HepG2 (cell line): Measurements from ENCODE around the gene PLEKHA8. TPM values are rescaled to one million over a fixed set of nuclear protein-coding genes. Genes with fewer than 3 reads are reported as not detected.
A peak's percentile ranks its signal among the peaks of the same experiment; 100 is the strongest.

ENCODE experiments used
- ARNTL ChIP-seq: sonication (generic); formaldehyde crosslinking; IDR thresholded peaks from 2 replicates; pipeline ENCODE4 v1.4.0; 2020; ENCODE audit warnings: mild to moderate bottlenecking, missing genetic modification reagents
- ASH2L ChIP-seq: fragments of 300-600, 200-600 bp; sonication (generic); IDR thresholded peaks from 2 replicates; pipeline ENCODE4 v1.7.0; 2017; ENCODE audit warnings: low read depth, mild to moderate bottlenecking, moderate library complexity, mixed read lengths, low read length; ENCODE audit not compliant: insufficient read length
- CENPT ChIP-seq: sonication (generic); formaldehyde crosslinking; IDR thresholded peaks from 2 replicates; pipeline ENCODE4 v1.8.0; 2022; ENCODE audit warnings: low read depth, mild to moderate bottlenecking, moderate library complexity, missing genetic modification reagents
- DNMT1 ChIP-seq: sonication (generic); formaldehyde crosslinking; IDR thresholded peaks from 2 replicates; pipeline ENCODE4 v1.5.1; 2020; ENCODE audit warnings: mild to moderate bottlenecking, missing genetic modification reagents
- FOXP1 ChIP-seq, 2 experiments: fragments of 450-650 bp in 1 of 2; IDR thresholded peaks; 2 replicates each; pipeline ENCODE4 v1.6.1; 2017 to 2018; ENCODE audit warnings: antibody characterized with exemption in 1 of 2
- KDM2A ChIP-seq: sonication (generic); formaldehyde crosslinking; IDR thresholded peaks from 2 replicates; pipeline ENCODE4 v1.4.0; 2020; ENCODE audit warnings: low read depth, missing genetic modification reagents, borderline replicate concordance
- MAFF ChIP-seq: IDR thresholded peaks from 2 replicates; pipeline ENCODE4 v1.6.1; 2011; ENCODE audit warnings: low read depth, low read length, improper control_type of control experiment
- MAZ ChIP-seq, 2 experiments: sonication (generic) in 1 of 2; formaldehyde crosslinking in 1 of 2; IDR thresholded peaks; 2 replicates each; pipeline versions ENCODE4 v1.5.0 to v1.6.1; 2012 to 2020; ENCODE audit warnings: low read depth in 2 of 2, mild to moderate bottlenecking in 2 of 2, borderline replicate concordance in 1 of 2, improper control_type of control experiment in 1 of 2, low read length in 1 of 2, missing genetic modification reagents in 1 of 2, moderate library complexity in 1 of 2
- MBD4 ChIP-seq: IDR thresholded peaks from 2 replicates; pipeline ENCODE4 v1.6.1; 2012; ENCODE audit warnings: low read length, inconsistent platforms, borderline replicate concordance
- MEF2D ChIP-seq: sonication (generic); formaldehyde crosslinking; IDR thresholded peaks from 2 replicates; pipeline ENCODE4 v1.5.1; 2020; ENCODE audit warnings: mild to moderate bottlenecking, missing genetic modification reagents
- PLRG1 ChIP-seq: fragments of 450-650 bp; conservative IDR thresholded peaks from 2 replicates; pipeline ENCODE4 v1.6.1; 2016
- RXRB ChIP-seq: IDR thresholded peaks from 2 replicates; pipeline ENCODE4 v1.6.1; 2016; ENCODE audit warnings: borderline replicate concordance, missing genetic modification reagents, missing compliant biosample characterization
- STAT6 ChIP-seq: sonication (generic); formaldehyde crosslinking; IDR thresholded peaks from 2 replicates; pipeline ENCODE4 v1.4.0; 2020; ENCODE audit warnings: missing genetic modification reagents, mild to moderate bottlenecking, borderline replicate concordance
- U2AF2 ChIP-seq: fragments of 200-400 bp; formaldehyde crosslinking; IDR thresholded peaks from 2 replicates; pipeline ENCODE4 v1.6.1; 2017; ENCODE audit warnings: low read depth, mild to moderate bottlenecking, low read length
- ZEB1 ChIP-seq: IDR thresholded peaks from 2 replicates; pipeline ENCODE4 v1.6.1; 2012; ENCODE audit warnings: mild to moderate bottlenecking, low read depth, inconsistent platforms; ENCODE audit not compliant: insufficient replicate concordance
- ZNF275 ChIP-seq: sonication (generic); formaldehyde crosslinking; IDR thresholded peaks from 2 replicates; pipeline ENCODE4 v1.8.0; 2022; ENCODE audit warnings: missing genetic modification reagents, mild to moderate bottlenecking, inconsistent platforms, borderline replicate concordance
- ZNF430 ChIP-seq: sonication (generic); formaldehyde crosslinking; IDR thresholded peaks from 2 replicates; pipeline ENCODE4 v1.9.0; 2021; ENCODE audit warnings: mild to moderate bottlenecking, missing genetic modification reagents
- ZNF549 ChIP-seq: sonication (generic); formaldehyde crosslinking; IDR thresholded peaks from 2 replicates; pipeline ENCODE4 v1.5.0; 2020; ENCODE audit warnings: missing genetic modification reagents
- ZNF598 ChIP-seq: sonication (generic); formaldehyde crosslinking; IDR thresholded peaks from 2 replicates; pipeline ENCODE4 v1.5.1; 2020; ENCODE audit warnings: mild to moderate bottlenecking, missing genetic modification reagents, borderline replicate concordance
- ZNF776 ChIP-seq: sonication (generic); formaldehyde crosslinking; IDR thresholded peaks from 2 replicates; pipeline ENCODE4 v1.4.0; 2020; ENCODE audit warnings: mild to moderate bottlenecking, missing genetic modification reagents
- ZNF790 ChIP-seq: sonication (generic); formaldehyde crosslinking; IDR thresholded peaks from 2 replicates; pipeline ENCODE4 v1.8.0; 2022; ENCODE audit warnings: missing genetic modification reagents, mild to moderate bottlenecking, borderline replicate concordance
- ZNF792 ChIP-seq: IDR thresholded peaks from 2 replicates; pipeline ENCODE4 v1.6.1; 2016
- ZSCAN5A ChIP-seq: sonication (generic); formaldehyde crosslinking; IDR thresholded peaks from 2 replicates; pipeline ENCODE4 v1.8.0; 2022; ENCODE audit warnings: mild to moderate bottlenecking, missing genetic modification reagents, borderline replicate concordance
- polyA plus RNA-seq, 8 experiments: library from polyadenylated mRNA; depleted of rRNA in 3 of 8; stranded (reverse) in 7 of 8; unstranded in 1 of 8; fragments of >200 nt; fragmentation: Illumina TruSeq in 4 of 8; extraction: Trizol in 4 of 8; gene quantifications; 2 replicates each; pipeline versions ENCODE4 v1.2.1 to v1.2.3, GENCODE V29; 2011 to 2016; ENCODE audit warnings: low read depth in 4 of 8, missing spikeins in 1 of 8, mixed read lengths in 1 of 8; ENCODE audit not compliant: insufficient read depth in 1 of 8
- total RNA-seq, 5 experiments: library from RNA; depleted of rRNA; stranded (reverse); fragments of >200 nt; fragmentation: Illumina TruSeq; extraction: Trizol; gene quantifications; 2 replicates each; pipeline ENCODE4 v1.2.3, GENCODE V29; 2016; ENCODE audit warnings: low read depth in 1 of 5

The PLEKHA8 gene
- total and polyA plus RNA-seq, 2 of the 13 experiments (the other 11 are each of a cell fraction or from before 2014, with no cell fraction given) = 12.5 to 26.4 TPM

DNA sequence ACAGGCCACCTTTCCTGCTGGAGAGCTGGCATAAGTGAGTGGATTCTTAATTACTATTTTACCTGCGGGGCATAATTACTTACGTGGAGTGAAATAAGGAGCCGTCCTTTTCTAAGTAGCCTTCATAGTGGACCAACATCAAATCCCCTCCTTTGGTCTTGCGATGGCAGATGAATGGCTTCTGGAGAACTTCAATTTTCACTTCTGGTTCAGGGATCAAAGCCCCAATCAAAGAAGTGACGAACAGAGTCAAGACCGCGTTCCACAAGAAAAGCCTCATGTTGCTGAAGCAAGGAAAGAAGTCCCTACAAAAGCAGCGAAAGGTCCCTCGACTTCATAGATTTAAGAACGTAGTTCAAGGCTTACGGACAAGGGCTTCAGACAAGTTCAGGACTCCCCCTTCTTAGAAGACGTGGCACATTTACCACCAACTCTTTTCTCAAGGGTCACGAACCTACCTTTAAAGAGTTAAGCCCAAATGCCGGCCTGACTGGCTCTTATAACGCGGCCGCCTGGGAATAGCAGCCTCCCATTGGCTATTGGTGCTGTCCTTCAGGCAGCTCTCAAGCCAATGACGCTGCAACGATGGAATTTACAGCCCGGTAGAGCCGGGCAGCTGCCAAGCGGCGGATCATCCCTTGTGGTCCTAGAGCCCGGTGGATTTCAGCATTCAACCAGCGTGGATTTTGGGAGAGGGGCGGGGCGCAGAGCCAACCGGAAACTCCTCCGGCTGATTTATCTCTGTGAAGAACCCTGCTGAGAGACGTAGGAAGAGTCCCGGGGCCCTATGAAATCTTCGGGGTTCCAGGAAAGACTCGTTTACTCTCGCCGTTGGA is 1.8 kb upstream of the PLEKHA8 start, which contains the start of gene FKBP14 (continued):
- no peak for TF ChIP-seq ZSCAN5A
- no peak for TF ChIP-seq CENPT (CRISPR knock-in tag)
- TF ChIP-seq MAZ (IDR thresholded peaks at IDR 0.05; ENCODE audit: borderline replicate concordance, low read depth, low read length) = no peak
- TF ChIP-seq MAZ (CRISPR knock-in tag; IDR thresholded peaks at IDR 0.05; ENCODE audit: low read depth) = peak; percentile 40; the same call in 1 of the 2 replicates
- TF ChIP-seq ASH2L = peak; percentile 84
- peak; percentile 83 for TF ChIP-seq KDM2A
- no peak for TF ChIP-seq FOXP1 (IDR thresholded peaks at IDR 0.05)
- TF ChIP-seq FOXP1 (CRISPR knock-in tag; IDR thresholded peaks at IDR 0.05) = no peak
- no peak for TF ChIP-seq ARNTL (CRISPR knock-in tag)
- TF ChIP-seq STAT6 (CRISPR knock-in tag) = no peak
- no peak for TF ChIP-seq DNMT1 (CRISPR knock-in tag)
- TF ChIP-seq ZNF792 = 0 out of 2 replicates have a peak, but pooled peaks have one; percentile 19
- no peak for TF ChIP-seq ZNF549
- TF ChIP-seq MBD4 = no peak
- no peak; the same call in 1 of the 2 replicates for TF ChIP-seq ZNF430 (CRISPR knock-in tag)
- TF ChIP-seq MAFF = no peak
- no peak for TF ChIP-seq PLRG1
- TF ChIP-seq ZNF275 (CRISPR knock-in tag) = 0 out of 2 replicates have a peak, but pooled peaks have one; percentile 36
- TF ChIP-seq ZEB1 = no peak
- no peak for TF ChIP-seq ZNF790 (CRISPR knock-in tag)
- TF ChIP-seq ZNF598 = no peak
- peak; percentile 34; the same call in 1 of the 2 replicates for TF ChIP-seq RXRB (CRISPR knock-in tag)
- no peak for TF ChIP-seq ZNF776 (CRISPR knock-in tag)
- no peak for TF ChIP-seq U2AF2
- no peak for TF ChIP-seq MEF2D (CRISPR knock-in tag)
